GM23338 (cell line): ENCODE data around the gene CRADD. TPM values are rescaled to one million over a fixed set of nuclear protein-coding genes. Genes with fewer than 3 reads are reported as not detected.
"Not testable (repeated sequence)": the region's sequence is repeated elsewhere in the genome, so short reads cannot be mapped to it uniquely, and the experiment has no call there.

ENCODE experiments used
- ATAC-seq: fragments of 200-7000 bp; cut with Tn5 transposase; 3 replicates; pipeline ENCODE4 v1.9.1; 2020
- DNase-seq: peaks from one replicate; pipeline ENCODE4 v3.0.0-alpha.2; 2015; ENCODE audit warnings: low spot score
- H2AFZ ChIP-seq: fragments of 200-600 bp; sonication (generic); 2 replicates; pipeline ENCODE4 v1.8.0; 2016; ENCODE audit warnings: antibody characterized with exemption, mild to moderate bottlenecking, moderate library complexity
- H3F3A ChIP-seq: fragments of 200-600 bp; sonication (generic); replicated peaks from 2 replicates; pipeline ENCODE4 v1.8.0; 2017; ENCODE audit warnings: antibody characterized with exemption, mixed run types, low read depth
- H3K27ac ChIP-seq: fragments of 200-600 bp; sonication (generic); 2 replicates; pipeline ENCODE4 v1.6.1; 2016; ENCODE audit warnings: low read depth
- H3K27me3 ChIP-seq: fragments of 200-600 bp; sonication (generic); 2 replicates; pipeline ENCODE4 v1.8.0; 2016; ENCODE audit warnings: mild to moderate bottlenecking, mixed run types, moderate library complexity; ENCODE audit not compliant: insufficient read depth
- H3K36me3 ChIP-seq: fragments of 200-600 bp; sonication (generic); 2 replicates; pipeline ENCODE4 v1.8.0; 2016; ENCODE audit warnings: mild to moderate bottlenecking; ENCODE audit not compliant: insufficient read depth
- H3K4me1 ChIP-seq: fragments of 200-600 bp; sonication (generic); 2 replicates; pipeline ENCODE4 v1.8.0; 2016; ENCODE audit warnings: mild to moderate bottlenecking, moderate library complexity; ENCODE audit not compliant: insufficient read depth
- H3K4me2 ChIP-seq: fragments of 200-600 bp; sonication (generic); 2 replicates; pipeline ENCODE4 v1.7.1; 2017; ENCODE audit warnings: mixed run types
- H3K4me3 ChIP-seq: fragments of 200-600 bp; sonication (generic); 2 replicates; pipeline ENCODE4 v1.6.1; 2016; ENCODE audit warnings: mixed run types
- H3K79me2 ChIP-seq: fragments of 200-600 bp; sonication (generic); replicated peaks from 2 replicates; pipeline ENCODE4 v1.8.0; 2017; ENCODE audit warnings: mild to moderate bottlenecking; ENCODE audit not compliant: insufficient read depth
- H3K9me2 ChIP-seq: fragments of 200-600 bp; sonication (generic); 2 replicates; pipeline ENCODE4 v1.8.0; 2017; ENCODE audit not compliant: insufficient read depth
- H4K20me1 ChIP-seq: fragments of 200-600 bp; sonication (generic); replicated peaks from 2 replicates; pipeline ENCODE4 v1.8.0; 2017; ENCODE audit warnings: mild to moderate bottlenecking; ENCODE audit not compliant: insufficient read depth
- H3K27ac Mint-ChIP-seq: 2 replicates; pipeline ENCODE4 v1.8.0; 2020; ENCODE audit warnings: inconsistent platforms, mild to moderate bottlenecking, moderate library complexity, mixed read lengths
- H3K27me3 Mint-ChIP-seq: 3 replicates; pipeline ENCODE4 v1.8.0; 2022; ENCODE audit warnings: low read depth, mild to moderate bottlenecking, moderate library complexity, mixed read lengths, inconsistent platforms; ENCODE audit not compliant: insufficient read depth, poor library complexity
- H3K36me3 Mint-ChIP-seq: 3 replicates; pipeline ENCODE4 v1.8.0; 2021; ENCODE audit warnings: low read depth, mild to moderate bottlenecking, inconsistent platforms, moderate library complexity, mixed read lengths
- H3K4me1 Mint-ChIP-seq: 3 replicates; pipeline ENCODE4 v1.8.0; 2020; ENCODE audit warnings: mild to moderate bottlenecking, inconsistent platforms, mixed read lengths
- H3K4me3 Mint-ChIP-seq: 3 replicates; pipeline ENCODE4 v1.8.0; 2021; ENCODE audit warnings: moderate library complexity, mild to moderate bottlenecking, inconsistent platforms, mixed read lengths
- H3K9me3 Mint-ChIP-seq: 3 replicates; pipeline ENCODE4 v1.8.0; 2020; ENCODE audit warnings: moderate library complexity, mild to moderate bottlenecking, inconsistent platforms, mixed read lengths
- CREB1 ChIP-seq: fragments of 250-450 bp; sonication (Bioruptor Pico); IDR thresholded peaks from 2 replicates; pipeline ENCODE4 v1.5.0; 2020; ENCODE audit warnings: low read depth, mild to moderate bottlenecking, moderate library complexity
- EZH2 ChIP-seq: fragments of 200-600 bp; sonication (generic); IDR thresholded peaks from one replicate; pipeline ENCODE4 v1.8.0; 2017; ENCODE audit warnings: antibody characterized with exemption, mild to moderate bottlenecking, low read depth; ENCODE audit not compliant: unreplicated experiment
- EZH2phosphoT487 ChIP-seq: fragments of 200-600 bp; sonication (generic); IDR thresholded peaks from one replicate; pipeline ENCODE4 v1.8.1; 2018; ENCODE audit warnings: antibody characterized with exemption; ENCODE audit not compliant: unreplicated experiment
- JUNB ChIP-seq: IDR thresholded peaks from one replicate; pipeline ENCODE4 v1.6.1; 2016; ENCODE audit warnings: antibody characterized with exemption; ENCODE audit not compliant: unreplicated experiment
- STAT1 ChIP-seq: IDR thresholded peaks from one replicate; pipeline ENCODE4 v1.6.1; 2016; ENCODE audit warnings: antibody characterized with exemption; ENCODE audit not compliant: unreplicated experiment
- polyA plus RNA-seq: library from polyadenylated mRNA; unstranded; fragments of >200 nt; fragmentation: Nextera tagmentation; extraction: Ambion mirVana; gene quantifications from 2 replicates; pipeline ENCODE4 v1.2.1, GENCODE V29; 2016
- total RNA-seq: library from RNA; depleted of rRNA; stranded (reverse); fragments of >200 nt; shearing (Covaris generic); gene quantifications from 2 replicates; pipeline ENCODE4 v1.2.3, GENCODE V29; 2014
- TF ChIP-seq, protein P1 (sequence below): IDR thresholded peaks from 2 replicates; pipeline ENCODE4 v1.6.1; 2016; ENCODE audit warnings: antibody characterized with exemption

CRADD gene
- total and polyA plus RNA-seq, 2 experiments from 2014 or later = 6.3 to 27.9 TPM

DNA sequence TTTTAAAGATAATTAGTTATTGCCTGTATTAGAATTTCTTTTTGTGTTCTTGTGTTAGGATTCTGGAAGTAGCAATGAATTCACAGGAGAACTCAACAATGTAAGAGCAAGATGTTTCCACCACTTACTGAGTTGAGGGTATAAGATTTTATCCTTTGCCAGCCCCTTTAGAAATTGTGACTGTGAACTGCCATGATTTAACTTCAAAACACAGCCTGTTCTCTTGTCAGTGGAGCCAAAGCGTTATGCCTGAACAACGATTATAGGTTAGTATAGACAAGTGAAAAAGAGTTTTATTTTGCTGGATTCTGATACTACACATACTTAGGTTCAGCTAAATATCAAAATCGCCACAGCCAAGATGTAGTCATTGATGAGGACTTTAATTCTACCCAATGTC is 101.6 kb downstream of the CRADD start (continued):
- TF ChIP-seq JUNB (no peak), EZH2phosphoT487 (no peak), EZH2 (no peak)

- Mint-ChIP-seq H3K9me3 (no peaks in the 10 kb centered on the region), H3K27ac (no peak overlapping the region), H3K27me3 (no peaks in the 10 kb centered on the region), H3K36me3 (no peaks in the 10 kb centered on the region), H3K4me1 (peaks cover 12% of the 10 kb centered on the region; the same call in 2 of the 3 replicates), H3K4me3 (no peak overlapping the region)
- Histone ChIP-seq H3K9me2 (no peaks in the 10 kb centered on the region), H3F3A (no peaks in the 10 kb centered on the region), H2AFZ (no peak overlapping the region), H4K20me1 (no peaks in the 10 kb centered on the region), H3K4me3 (no peak overlapping the region), H3K27me3 (no peaks in the 10 kb centered on the region), H3K4me1 (no peaks in the 10 kb centered on the region), H3K27ac (no peak overlapping the region), H3K4me2 (no peak overlapping the region), H3K79me2 (no peaks in the 10 kb centered on the region), H3K36me3 (no peaks in the 10 kb centered on the region)
- ATAC-seq = no peak
- DNase-seq = no peak
- TF ChIP-seq, protein P1, sequence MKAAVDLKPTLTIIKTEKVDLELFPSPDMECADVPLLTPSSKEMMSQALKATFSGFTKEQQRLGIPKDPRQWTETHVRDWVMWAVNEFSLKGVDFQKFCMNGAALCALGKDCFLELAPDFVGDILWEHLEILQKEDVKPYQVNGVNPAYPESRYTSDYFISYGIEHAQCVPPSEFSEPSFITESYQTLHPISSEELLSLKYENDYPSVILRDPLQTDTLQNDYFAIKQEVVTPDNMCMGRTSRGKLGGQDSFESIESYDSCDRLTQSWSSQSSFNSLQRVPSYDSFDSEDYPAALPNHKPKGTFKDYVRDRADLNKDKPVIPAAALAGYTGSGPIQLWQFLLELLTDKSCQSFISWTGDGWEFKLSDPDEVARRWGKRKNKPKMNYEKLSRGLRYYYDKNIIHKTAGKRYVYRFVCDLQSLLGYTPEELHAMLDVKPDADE = no peak
- TF ChIP-seq STAT1 (no peak), CREB1 (no peak)
These were observed 103.0 kb downstream of the CRADD start for GRCh38 chr12:93780101-93780641.

GRCh38 chr12:93780886-93781285 is 103.7 kb downstream of the CRADD start:
- H3K36me3 Mint-ChIP-seq, H3K27me3 Mint-ChIP-seq, H3K27ac ChIP-seq, H3K4me2 ChIP-seq, H3K36me3 ChIP-seq, H3K79me2 ChIP-seq, H3K27me3 ChIP-seq, H3K4me3 Mint-ChIP-seq, H3K4me3 ChIP-seq, H3F3A ChIP-seq, H3K4me1 ChIP-seq, ATAC-seq, H3K9me2 ChIP-seq, H3K9me3 Mint-ChIP-seq, DNase-seq, H4K20me1 ChIP-seq, H2AFZ ChIP-seq, H3K27ac Mint-ChIP-seq: not testable (repeated sequence)
- H3K4me1 Mint-ChIP-seq = peaks cover 19% of the 10 kb centered on the region; the same call in 2 of the 3 replicates

- not testable (repeated sequence) for H3K27me3 Mint-ChIP-seq, ATAC-seq, H4K20me1 ChIP-seq, H2AFZ ChIP-seq, H3K36me3 ChIP-seq, H3K9me2 ChIP-seq, H3K9me3 Mint-ChIP-seq, H3K4me1 ChIP-seq, H3K4me2 ChIP-seq, H3K79me2 ChIP-seq, H3K27ac ChIP-seq, H3K27me3 ChIP-seq, H3K36me3 Mint-ChIP-seq, H3K4me3 ChIP-seq, H3K27ac Mint-ChIP-seq, DNase-seq, H3F3A ChIP-seq, H3K4me3 Mint-ChIP-seq
- H3K4me1 Mint-ChIP-seq = peaks cover 22% of the 10 kb centered on the region; the same call in 2 of the 3 replicates
These were observed 104.8 kb downstream of the CRADD start for GRCh38 chr12:93781961-93782360.
